OCI-LY7 (cell line): ENCODE measurements around the gene VOPP1. TPM values are rescaled to one million over a fixed set of nuclear protein-coding genes. Genes with fewer than 3 reads are reported as not detected.

Experiments used
- BruUV-seq: library from RNA; stranded (reverse); fragments of 400-500 nt; replicated peaks from 2 replicates; lab custom pipeline; 2021; lab: Mats Ljungman, UMichigan
- CTCF ChIA-PET: fragments of 300-600 bp; sonication (Branson Sonifier 250); formaldehyde crosslinking; loops from one replicate; lab custom pipeline; 2022; ENCODE audit warnings: antibody characterized with exemption; ENCODE audit not compliant: unreplicated experiment; lab: Charles Lee
- POLR2A ChIA-PET: fragments of 300-600 bp; sonication (Branson Sonifier 250); formaldehyde crosslinking; loops from one replicate; lab custom pipeline; 2022; ENCODE audit warnings: antibody characterized with exemption; lab: Charles Lee
- DNase-seq: peaks from one replicate; pipeline ENCODE4 v3.0.0-alpha.2; 2015; ENCODE audit warnings: low spot score
- H2AFZ ChIP-seq: fragments of 200-600 bp; sonication (generic), shearing (Covaris generic); 2 replicates; pipeline ENCODE4 v1.6.1; 2014; ENCODE audit warnings: mild to moderate bottlenecking, antibody characterized with exemption, low read length, moderate library complexity
- H3K27ac ChIP-seq: fragments of 200-600 bp; sonication (generic); 2 replicates; pipeline ENCODE4 v1.5.1; 2014; ENCODE audit warnings: mixed run types, low read depth, mild to moderate bottlenecking, moderate library complexity, low read length, inconsistent platforms; ENCODE audit not compliant: poor library complexity, severe bottlenecking
- H3K36me3 ChIP-seq: fragments of 200-600 bp; sonication (generic); 2 replicates; pipeline ENCODE4 v1.6.1; 2014; ENCODE audit warnings: mild to moderate bottlenecking, antibody characterized with exemption, low read length, moderate library complexity, mixed read lengths; ENCODE audit not compliant: insufficient read depth
- H3K4me1 ChIP-seq: fragments of 200-600 bp; sonication (generic); 2 replicates; pipeline ENCODE4 v1.5.1; 2014; ENCODE audit warnings: mild to moderate bottlenecking, low read length; ENCODE audit not compliant: insufficient read depth, poor library complexity, severe bottlenecking
- H3K4me2 ChIP-seq: fragments of 200-600 bp; sonication (generic); 2 replicates; pipeline ENCODE4 v1.6.1; 2014; ENCODE audit warnings: mild to moderate bottlenecking, low read length
- H3K4me3 ChIP-seq: fragments of 200-600 bp; sonication (generic); 2 replicates; pipeline ENCODE4 v1.5.1; 2014; ENCODE audit warnings: mild to moderate bottlenecking, low read depth, low read length; ENCODE audit not compliant: poor library complexity, severe bottlenecking
- H3K79me2 ChIP-seq: fragments of 200-600 bp; sonication (generic); 2 replicates; pipeline ENCODE4 v1.6.1; 2016; ENCODE audit warnings: low read depth, mild to moderate bottlenecking, low read length, moderate library complexity, mixed read lengths; ENCODE audit not compliant: insufficient read depth
- H3K9me2 ChIP-seq: fragments of 200-600 bp; sonication (generic); 2 replicates; pipeline ENCODE4 v1.6.1; 2016; ENCODE audit warnings: mild to moderate bottlenecking, low read length, mixed read lengths; ENCODE audit not compliant: insufficient read depth
- H3K9me3 ChIP-seq: fragments of 200-600 bp; sonication (generic); 2 replicates; pipeline ENCODE4 v1.6.1; 2014; ENCODE audit warnings: mild to moderate bottlenecking, mixed run types, low read length, mixed read lengths
- H4K20me1 ChIP-seq: fragments of 200-600 bp; sonication (generic); 2 replicates; pipeline ENCODE4 v1.6.1; 2014; ENCODE audit warnings: mild to moderate bottlenecking, antibody characterized with exemption, low read length, moderate library complexity, mixed read lengths; ENCODE audit not compliant: insufficient read depth
- CTCF ChIP-seq: fragments of 200-600 bp; sonication (generic); conservative IDR thresholded peaks from 2 replicates; pipeline ENCODE4 v1.5.1; 2014; ENCODE audit warnings: mild to moderate bottlenecking, antibody characterized with exemption, low read length, moderate library complexity, mixed read lengths
- EZH2phosphoT487 ChIP-seq: fragments of 200-600 bp; sonication (generic); IDR thresholded peaks from 2 replicates; pipeline ENCODE4 v1.6.1; 2018; ENCODE audit warnings: low read depth, borderline replicate concordance, mild to moderate bottlenecking, mixed run types, antibody characterized with exemption, low read length, moderate library complexity, mixed read lengths
- intact Hi-C: fragments of 100-400 bp; cut with micrococcal nuclease; formaldehyde crosslinking; loops from one replicate; pipeline ENCODE4 v1.10.0; 2022; ENCODE audit not compliant: unreplicated experiment
- total RNA-seq, 2 experiments: library from RNA; depleted of rRNA in 1 of 2; stranded (reverse); fragments of >200 nt in 1 of 2; shearing (Covaris generic) in 1 of 2; gene quantifications; 2 replicates each; pipeline ENCODE4 v1.2.3, GENCODE V29; 2014 to 2022

VOPP1 gene
- total RNA-seq, 2 experiments from 2014 or later, result 68.8 to 72.1 TPM

GRCh38 chr7:55520426-55521140 is 51.7 kb downstream of the VOPP1 start:
- TF ChIP-seq EZH2phosphoT487 (no peak), CTCF (no peak)
- intact Hi-C loops, result no loop called here
- peaks cover 31% of the 10 kb centered on the region; the same call in 1 of the 2 replicates for H3K79me2 ChIP-seq
- H3K4me3 ChIP-seq, result no peak overlapping the region
- no peak overlapping the region for H2AFZ ChIP-seq
- peaks cover 43% of the 10 kb centered on the region for H3K4me1 ChIP-seq
- DNase-seq, result no peak
- peaks cover 10% of the 10 kb centered on the region for H4K20me1 ChIP-seq
- no peak overlapping the region for H3K27ac ChIP-seq
- no peaks in the 10 kb centered on the region for H3K9me3 ChIP-seq
- H3K9me2 ChIP-seq, result no peaks in the 10 kb centered on the region
- peaks cover 50% of the 10 kb centered on the region for H3K36me3 ChIP-seq
- H3K4me2 ChIP-seq, result no peak overlapping the region
- ChIA-PET CTCF (no interaction called here), POLR2A (interaction anchor here (5.0 kb wide), 1 partner anchor 12 kb away, joined by 22 read pairs; no protein-coding TSS in a partner anchor)
- no TSS peak for BruUV-seq

DNA sequence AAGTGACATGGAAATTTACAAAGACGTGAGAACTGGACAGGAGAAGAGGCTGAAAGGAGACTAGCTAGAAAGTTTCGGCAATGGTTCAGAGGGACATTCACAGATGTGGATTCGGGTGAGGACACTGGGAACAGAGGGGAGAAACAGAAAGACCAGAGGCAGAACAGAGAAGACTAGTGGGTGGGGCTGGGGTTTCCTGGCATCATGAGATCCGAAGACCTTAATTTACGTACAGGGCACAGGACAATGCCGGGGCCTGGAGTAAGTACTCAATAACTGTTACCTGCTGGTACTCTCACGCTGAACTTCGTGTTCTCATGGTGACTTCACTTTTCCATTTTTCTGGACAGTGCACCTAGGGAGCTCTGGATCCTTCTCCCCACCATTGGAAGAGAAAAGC is 53.5 kb downstream of the VOPP1 start:
- BruUV-seq, result TSS peak; percentile 32

More for the DNA sequence above, 53.5 kb downstream of the VOPP1 start:
- DNase-seq, result no peak
- Histone ChIP-seq H3K4me3 (no peak overlapping the region), H3K79me2 (peaks cover 16% of the 10 kb centered on the region; the same call in 1 of the 2 replicates), H3K9me2 (no peaks in the 10 kb centered on the region), H2AFZ (no peak overlapping the region), H3K4me1 (peaks cover 49% of the 10 kb centered on the region), H3K36me3 (peaks cover 56% of the 10 kb centered on the region), H3K4me2 (no peak overlapping the region), H4K20me1 (peaks cover 3% of the 10 kb centered on the region), H3K27ac (no peak overlapping the region), H3K9me3 (no peaks in the 10 kb centered on the region)
- TF ChIP-seq CTCF (no peak), EZH2phosphoT487 (no peak)
- intact Hi-C loops, result no loop called here
- ChIA-PET CTCF (no interaction called here), POLR2A (interaction anchor here (1.1 kb wide), 1 partner anchor 10 kb away, joined by 5 read pairs; no protein-coding TSS in a partner anchor)
